Measurements from ENCODE around the gene DDX23. TPM values are rescaled to one million over a fixed set of nuclear protein-coding genes. Genes with fewer than 3 reads are reported as not detected.

The DDX23 gene
- total and polyA plus RNA-seq, 8 donors = 66.5 to 116 (median 108) TPM

GRCh38 chr12:48794870-48795269 is 57.1 kb downstream of the DDX23 start:
- Histone ChIP-seq H3K27ac (no peak overlapping the region), H3K36me3 (no peaks in the 10 kb centered on the region), H3K4me1 (peaks cover 0 to 13% of the 10 kb centered on the region in 2 donors), H3K4me3 (no peak overlapping the region), H3K27me3 (peaks cover 0 to 10% of the 10 kb centered on the region in 2 donors), H3K9me3 (no peaks in the 10 kb centered on the region)
- no peak for TF ChIP-seq CTCF (IDR thresholded peaks at IDR 0.05)
- DNase-seq = no peak
- intact Hi-C loops (cut with DNase I) = loop anchor here in 1 of 2 donors (5.0 kb wide), 1 partner anchor 43 kb away; no protein-coding TSS in a partner anchor
- ATAC-seq = peak; percentile 2

GRCh38 chr12:48793696-48794095 is 58.3 kb downstream of the DDX23 start:
- Histone ChIP-seq H3K27ac (no peak overlapping the region), H3K9me3 (no peaks in the 10 kb centered on the region), H3K27me3 (peaks cover 0 to 16% of the 10 kb centered on the region in 2 donors), H3K4me1 (peaks cover 0 to 23% of the 10 kb centered on the region in 2 donors), H3K36me3 (no peaks in the 10 kb centered on the region), H3K4me3 (no peak overlapping the region)
- ATAC-seq (no peak), DNase-seq (no peak)
- TF ChIP-seq CTCF (IDR thresholded peaks at IDR 0.05) = no peak
- intact Hi-C loops (cut with DNase I) = no loop called here

GRCh38 chr12:48789858-48790326 is 62.1 kb downstream of the DDX23 start:
- DNase-seq = no peak

GRCh38 chr12:48788854-48789775 is 62.8 kb downstream of the DDX23 start, which contains the start of gene ADCY6:
Gene ADCY6, minus strand, starts transcription at chr12:48789089. Its CDS starts 5,655 bp downstream, at chr12:48783434.
- intact Hi-C loops (cut with DNase I) = no loop called here
- Histone ChIP-seq H3K4me1 (peaks cover 12 to 16% of the 10 kb centered on the region in 2 donors), H3K27ac (peak within 1 kb of the TSS; percentile 71 to 83), H3K27me3 (peaks cover 0 to 34% of the 10 kb centered on the region in 2 donors), H3K4me3 (peak within 1 kb of the TSS; percentile 55 to 83), H3K36me3 (no peaks in the 10 kb centered on the region), H3K9me3 (no peaks in the 10 kb centered on the region)
- ATAC-seq (peak; percentile 95), DNase-seq (peak; percentile 68 to 88 (median 83))
- TF ChIP-seq CTCF (IDR thresholded peaks at IDR 0.05) = no peak

More at GRCh38 chr12:48789858-48790326, 62.1 kb downstream of the DDX23 start:
- Histone ChIP-seq H3K27me3 (peaks cover 0 to 34% of the 10 kb centered on the region in 2 donors), H3K27ac (peak overlapping the region in 1 of 2 donors; percentile 83), H3K36me3 (no peaks in the 10 kb centered on the region), H3K4me1 (peaks cover 12 to 16% of the 10 kb centered on the region in 2 donors), H3K9me3 (no peaks in the 10 kb centered on the region), H3K4me3 (peak overlapping the region; percentile 55 to 83)
- ATAC-seq = no peak
- no peak for TF ChIP-seq CTCF (IDR thresholded peaks at IDR 0.05)
- intact Hi-C loops (cut with DNase I) = no loop called here

GRCh38 chr12:48788524-48788853 is 63.5 kb downstream of the DDX23 start:
- peak in 1 of 4 donors; percentile 80 for DNase-seq
- intact Hi-C loops (cut with DNase I) = no loop called here

More at GRCh38 chr12:48788524-48788853, 63.5 kb downstream of the DDX23 start:
- Histone ChIP-seq H3K27me3 (peaks cover 0 to 34% of the 10 kb centered on the region in 2 donors), H3K36me3 (no peaks in the 10 kb centered on the region), H3K27ac (peak overlapping the region; percentile 41 to 46), H3K9me3 (no peaks in the 10 kb centered on the region), H3K4me1 (peaks cover 12 to 16% of the 10 kb centered on the region in 2 donors), H3K4me3 (peak overlapping the region; percentile 55 to 83)
- no peak for TF ChIP-seq CTCF (IDR thresholded peaks at IDR 0.05)
- ATAC-seq = peak; percentile 13

Measured in left lung (tissue), 10 donors.